Activated CD4-positive, alpha-beta T cell treated with anti-CD3 and anti-CD28 coated beads for 36 hours (primary cell): ENCODE data around the gene PARM1. TPM values are rescaled to one million over a fixed set of nuclear protein-coding genes. Genes with fewer than 3 reads are reported as not detected.

Experiments
- ATAC-seq: fragments of 200-7000 bp; cut with Tn5 transposase; one replicate; pipeline ENCODE4 v1.10.0; 2021; ENCODE audit warnings: mild to moderate bottlenecking, moderate library complexity
- CTCF ChIA-PET: fragments of 350-600 bp; sonication (Branson Sonifier 250); formaldehyde crosslinking; loops from one replicate; lab custom pipeline; 2021; ENCODE audit warnings: antibody characterized with exemption; lab: Charles Lee
- POLR2A ChIA-PET: fragments of 350-600 bp; sonication (Branson Sonifier 250); formaldehyde crosslinking; loops from one replicate; lab custom pipeline; 2021; ENCODE audit warnings: antibody characterized with exemption, inconsistent platforms; lab: Charles Lee
- DNase-seq: peaks from one replicate; pipeline ENCODE4 v3.0.0-alpha.2; 2020
- H3K27ac Mint-ChIP-seq: one replicate; pipeline ENCODE4 v1.8.0; 2021; ENCODE audit warnings: mixed read lengths
- H3K27me3 Mint-ChIP-seq: one replicate; pipeline ENCODE4 v1.8.0; 2021; ENCODE audit warnings: mixed read lengths
- H3K36me3 Mint-ChIP-seq: one replicate; pipeline ENCODE4 v1.8.0; 2021; ENCODE audit warnings: low read depth, mixed read lengths
- H3K4me1 Mint-ChIP-seq: one replicate; pipeline ENCODE4 v1.8.0; 2021; ENCODE audit warnings: mixed read lengths
- H3K4me3 Mint-ChIP-seq: one replicate; pipeline ENCODE4 v1.8.0; 2021; ENCODE audit warnings: mild to moderate bottlenecking, moderate library complexity, mixed read lengths
- H3K9me3 Mint-ChIP-seq: one replicate; pipeline ENCODE4 v1.8.0; 2021; ENCODE audit warnings: low read depth, mixed read lengths
- intact Hi-C, 2 experiments: fragments of 100-400 bp; cut with DNase I in 1 of 2; cut with micrococcal nuclease in 1 of 2; formaldehyde crosslinking; loops; one replicate each; pipeline versions ENCODE4 v1.14.2 to v1.15.1; 2022 to 2024; cut with DNase I, micrococcal nuclease
- total RNA-seq, 2 experiments: library from RNA; stranded (reverse); gene quantifications; one replicate each; pipeline ENCODE4 v1.2.3, GENCODE V29; 2021

Gene PARM1, protein sequence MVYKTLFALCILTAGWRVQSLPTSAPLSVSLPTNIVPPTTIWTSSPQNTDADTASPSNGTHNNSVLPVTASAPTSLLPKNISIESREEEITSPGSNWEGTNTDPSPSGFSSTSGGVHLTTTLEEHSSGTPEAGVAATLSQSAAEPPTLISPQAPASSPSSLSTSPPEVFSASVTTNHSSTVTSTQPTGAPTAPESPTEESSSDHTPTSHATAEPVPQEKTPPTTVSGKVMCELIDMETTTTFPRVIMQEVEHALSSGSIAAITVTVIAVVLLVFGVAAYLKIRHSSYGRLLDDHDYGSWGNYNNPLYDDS
- under 1 TPM; 0.04 to 0.05 TPM for total RNA-seq

GRCh38 chr4:74932832-74933561, at the start of gene PARM1:
PARM1 (plus strand) TSS chr4:74933116; CDS start chr4:74933328, 212 bp downstream.
- CTCF ChIA-PET, result interaction anchor here (1.1 kb wide), 1 partner anchor 85 kb away, joined by 3 read pairs; no protein-coding TSS in a partner anchor
- peak; percentile 90 for ATAC-seq

GRCh38 chr4:74884266-74884665, 48.6 kb upstream of the PARM1 start:
- Mint-ChIP-seq H3K4me1 (no peaks in the 10 kb centered on the region), H3K4me3 (no peak overlapping the region), H3K36me3 (no peaks in the 10 kb centered on the region), H3K27me3 (peaks cover 18% of the 10 kb centered on the region), H3K27ac (no peak overlapping the region), H3K9me3 (no peaks in the 10 kb centered on the region)
- no peak for ATAC-seq
- no peak for DNase-seq
- ChIA-PET POLR2A (no interaction called here), CTCF (interaction anchor here (1.4 kb wide), 1 partner anchor 11 kb away, joined by 7 read pairs; no protein-coding TSS in a partner anchor)
- intact Hi-C loops, result no loop called here

More at GRCh38 chr4:74932832-74933561, at the start of gene PARM1:
- peak; percentile 83 for DNase-seq
- no peaks in the 10 kb centered on the region for H3K9me3 Mint-ChIP-seq
- POLR2A ChIA-PET, result no interaction called here
- H3K27me3 Mint-ChIP-seq, result peaks cover 59% of the 10 kb centered on the region
- H3K36me3 Mint-ChIP-seq, result no peaks in the 10 kb centered on the region
- H3K27ac Mint-ChIP-seq, result no peak within 1 kb of the TSS
- H3K4me3 Mint-ChIP-seq, result peak within 1 kb of the TSS; percentile 63
- intact Hi-C loops, result loop anchor here in 1 of 2 experiments (10.0 kb wide), 1 partner anchor 552 kb away; no protein-coding TSS in a partner anchor
- H3K4me1 Mint-ChIP-seq, result peaks cover 17% of the 10 kb centered on the region

GRCh38 chr4:74886484-74886883, 46.4 kb upstream of the PARM1 start:
- ChIA-PET POLR2A (no interaction called here), CTCF (no interaction called here)
- H3K36me3 Mint-ChIP-seq, result no peaks in the 10 kb centered on the region
- no peaks in the 10 kb centered on the region for H3K9me3 Mint-ChIP-seq
- no peak overlapping the region for H3K27ac Mint-ChIP-seq
- intact Hi-C loops, result no loop called here
- ATAC-seq, result no peak
- no peak for DNase-seq
- no peak overlapping the region for H3K4me3 Mint-ChIP-seq
- peaks cover 9% of the 10 kb centered on the region for H3K27me3 Mint-ChIP-seq
- no peaks in the 10 kb centered on the region for H3K4me1 Mint-ChIP-seq

- H3K36me3 Mint-ChIP-seq, result no peaks in the 10 kb centered on the region
- no peaks in the 10 kb centered on the region for H3K27me3 Mint-ChIP-seq
- POLR2A ChIA-PET, result no interaction called here
- H3K4me3 Mint-ChIP-seq, result no peak overlapping the region
- no peak overlapping the region for H3K27ac Mint-ChIP-seq
- ATAC-seq (no peak), DNase-seq (no peak)
- no peaks in the 10 kb centered on the region for H3K9me3 Mint-ChIP-seq
- intact Hi-C loops, result no loop called here
- no peaks in the 10 kb centered on the region for H3K4me1 Mint-ChIP-seq
- CTCF ChIA-PET, result no interaction called here
These were observed 42.6 kb upstream of the PARM1 start for GRCh38 chr4:74890341-74890740.

- no peak for DNase-seq
- CTCF ChIA-PET, result interaction anchor here (1.4 kb wide), 1 partner anchor 16 kb away, joined by 4 read pairs; no protein-coding TSS in a partner anchor
These were observed 41.9 kb upstream of the PARM1 start for GRCh38 chr4:74891037-74891436.

DNA sequence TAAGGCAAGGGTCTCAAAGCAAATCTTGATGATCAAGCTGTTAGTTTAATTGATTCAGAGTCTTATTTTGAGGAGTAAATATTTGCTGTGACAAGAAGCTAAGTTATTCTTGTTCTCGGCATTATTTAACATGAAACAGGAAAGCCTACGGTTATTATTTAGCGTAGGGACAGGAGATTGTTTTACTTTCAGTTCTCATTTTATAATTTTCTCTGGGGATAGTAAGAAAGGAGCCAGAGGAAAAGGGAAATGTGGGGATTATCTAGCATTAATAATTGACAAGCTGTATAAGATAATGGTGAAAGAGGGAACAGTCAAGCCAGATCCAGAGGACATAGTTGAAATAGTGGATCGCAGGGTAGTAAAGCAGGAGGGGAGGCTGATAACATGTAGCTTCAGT, 39.7 kb upstream of the PARM1 start:
- ChIA-PET POLR2A (no interaction called here), CTCF (interaction anchor here (1.6 kb wide), 1 partner anchor 20 kb away, joined by 3 read pairs; no protein-coding TSS in a partner anchor)
- no peak overlapping the region for H3K27ac Mint-ChIP-seq
- no peaks in the 10 kb centered on the region for H3K36me3 Mint-ChIP-seq
- no peaks in the 10 kb centered on the region for H3K9me3 Mint-ChIP-seq
- no peak for DNase-seq
- no peaks in the 10 kb centered on the region for H3K27me3 Mint-ChIP-seq
- H3K4me1 Mint-ChIP-seq, result no peaks in the 10 kb centered on the region
- intact Hi-C loops, result no loop called here
- no peak overlapping the region for H3K4me3 Mint-ChIP-seq
- ATAC-seq, result no peak

More at GRCh38 chr4:74891037-74891436, 41.9 kb upstream of the PARM1 start:
- Mint-ChIP-seq H3K4me1 (no peaks in the 10 kb centered on the region), H3K27ac (no peak overlapping the region), H3K9me3 (no peaks in the 10 kb centered on the region), H3K36me3 (no peaks in the 10 kb centered on the region), H3K4me3 (no peak overlapping the region), H3K27me3 (no peaks in the 10 kb centered on the region)
- POLR2A ChIA-PET, result no interaction called here
- intact Hi-C loops, result no loop called here
- ATAC-seq, result no peak

- H3K36me3 Mint-ChIP-seq, result no peaks in the 10 kb centered on the region
- H3K4me1 Mint-ChIP-seq, result no peaks in the 10 kb centered on the region
- H3K27ac Mint-ChIP-seq, result no peak overlapping the region
- H3K9me3 Mint-ChIP-seq, result no peaks in the 10 kb centered on the region
- H3K27me3 Mint-ChIP-seq, result peaks cover 2% of the 10 kb centered on the region
- POLR2A ChIA-PET, result no interaction called here
- intact Hi-C loops, result no loop called here
- no peak overlapping the region for H3K4me3 Mint-ChIP-seq
- DNase-seq (no peak), ATAC-seq (no peak)
- CTCF ChIA-PET, result no interaction called here
These were observed 36.3 kb upstream of the PARM1 start for GRCh38 chr4:74896595-74896994.

GRCh38 chr4:74897386-74897785, 35.5 kb upstream of the PARM1 start:
- no peak overlapping the region for H3K4me3 Mint-ChIP-seq
- CTCF ChIA-PET, result no interaction called here
- ATAC-seq (no peak), DNase-seq (no peak)
- no peaks in the 10 kb centered on the region for H3K9me3 Mint-ChIP-seq
- intact Hi-C loops, result no loop called here
- no peaks in the 10 kb centered on the region for H3K4me1 Mint-ChIP-seq
- POLR2A ChIA-PET, result no interaction called here
- no peak overlapping the region for H3K27ac Mint-ChIP-seq
- no peaks in the 10 kb centered on the region for H3K36me3 Mint-ChIP-seq
- peaks cover 2% of the 10 kb centered on the region for H3K27me3 Mint-ChIP-seq

DNA sequence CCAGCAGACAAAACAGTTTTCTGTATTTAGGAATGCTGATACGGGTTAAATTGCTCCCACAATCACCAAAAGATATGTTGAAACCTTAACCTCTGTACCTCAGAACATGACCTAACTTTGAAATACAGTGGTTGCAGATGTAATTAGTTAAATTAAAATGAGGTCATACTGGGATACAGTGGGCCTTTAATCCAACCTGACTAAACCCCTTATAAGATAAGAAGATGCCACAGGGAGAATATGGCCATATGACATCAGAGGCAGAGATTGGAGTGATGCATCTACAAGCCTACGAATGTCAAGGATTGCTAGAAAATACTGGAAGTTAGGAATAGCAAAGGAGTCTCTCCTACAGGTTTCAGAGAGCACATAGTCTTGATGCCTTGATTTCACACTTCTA, 32.1 kb upstream of the PARM1 start:
- intact Hi-C loops, result no loop called here
- no peak for DNase-seq
- Mint-ChIP-seq H3K27me3 (peaks cover 2% of the 10 kb centered on the region), H3K36me3 (no peaks in the 10 kb centered on the region), H3K9me3 (no peaks in the 10 kb centered on the region), H3K4me1 (no peaks in the 10 kb centered on the region), H3K27ac (no peak overlapping the region), H3K4me3 (no peak overlapping the region)
- POLR2A ChIA-PET, result no interaction called here
- ATAC-seq, result no peak
- CTCF ChIA-PET, result no interaction called here

DNA sequence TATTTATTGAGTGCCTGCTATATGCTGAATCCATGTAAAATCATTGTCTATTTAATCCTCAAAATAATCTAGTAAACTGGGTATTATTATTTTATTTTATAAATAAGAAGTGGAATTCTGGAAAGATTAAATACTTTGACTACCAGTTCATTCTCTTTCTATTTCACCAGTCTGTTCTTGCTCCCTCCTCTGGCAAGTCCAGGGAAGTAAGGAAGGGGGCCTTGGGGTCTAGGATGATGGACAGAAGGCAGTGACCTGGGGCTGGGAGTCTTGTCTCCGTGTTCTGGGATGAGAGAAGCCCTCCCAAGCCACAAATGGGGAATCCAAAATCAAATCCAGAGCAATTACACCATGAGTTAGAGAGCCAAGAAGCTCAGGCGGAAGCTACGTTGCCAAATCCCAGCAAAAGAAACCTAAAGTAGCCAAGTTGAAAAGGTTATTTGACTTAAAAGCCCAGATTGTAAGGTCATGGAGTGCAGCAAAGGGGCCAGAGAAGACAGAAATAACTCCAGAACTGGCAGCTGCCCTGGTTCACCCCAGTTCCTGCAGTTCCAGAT, 28.3 kb upstream of the PARM1 start:
- Mint-ChIP-seq H3K36me3 (no peaks in the 10 kb centered on the region), H3K27ac (no peak overlapping the region), H3K4me1 (no peaks in the 10 kb centered on the region), H3K4me3 (no peak overlapping the region), H3K9me3 (no peaks in the 10 kb centered on the region), H3K27me3 (peaks cover 1% of the 10 kb centered on the region)
- ChIA-PET POLR2A (no interaction called here), CTCF (no interaction called here)
- ATAC-seq (no peak), DNase-seq (no peak)
- intact Hi-C loops, result no loop called here

DNA sequence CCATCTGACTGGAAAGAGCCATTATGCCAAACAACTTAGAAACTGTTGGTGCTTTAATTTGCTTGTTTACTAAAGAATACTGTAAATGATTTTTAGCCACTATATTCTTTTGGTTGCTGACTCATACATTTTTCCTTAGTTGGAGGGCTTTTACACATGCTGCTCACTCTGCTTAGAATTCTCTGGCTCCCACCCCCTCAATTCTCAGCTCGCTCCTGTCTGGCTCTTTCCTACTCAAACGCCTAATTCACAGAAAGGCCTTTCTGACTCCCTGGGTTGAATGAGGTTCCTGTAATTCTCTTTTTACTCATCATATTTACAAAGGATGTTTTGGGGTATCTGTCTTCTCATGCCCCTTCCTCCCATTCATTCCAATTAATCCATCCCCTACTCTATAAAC, 26.1 kb upstream of the PARM1 start:
- no peak for DNase-seq
- intact Hi-C loops, result no loop called here
- H3K4me3 Mint-ChIP-seq, result no peak overlapping the region
- H3K27me3 Mint-ChIP-seq, result no peaks in the 10 kb centered on the region
- ChIA-PET CTCF (interaction anchor here (0.7 kb wide), 1 partner anchor 644 kb away, joined by 4 read pairs; no protein-coding TSS in a partner anchor), POLR2A (no interaction called here)
- H3K36me3 Mint-ChIP-seq, result no peaks in the 10 kb centered on the region
- no peaks in the 10 kb centered on the region for H3K4me1 Mint-ChIP-seq
- H3K9me3 Mint-ChIP-seq, result no peaks in the 10 kb centered on the region
- ATAC-seq, result no peak
- no peak overlapping the region for H3K27ac Mint-ChIP-seq
